ENCODE measurements around the gene PTAFR.

GRCh38 chr1:28126783-28127490, 49.6 kb downstream of the PTAFR start:
- no peak for TF ChIP-seq CTCF (IDR thresholded peaks at IDR 0.05; ENCODE audit: insufficient read depth, low read length)
- no peak for TF ChIP-seq POLR2AphosphoS5 (IDR thresholded peaks at IDR 0.05; ENCODE audit: low read depth)
- no peak for TF ChIP-seq GABPA (IDR thresholded peaks at IDR 0.05; ENCODE audit: low read depth)
- TF ChIP-seq SPI1 (IDR thresholded peaks at IDR 0.05; ENCODE audit: borderline replicate concordance, low read depth) = peak; percentile 96
